Measurements from ENCODE around the gene SMARCD2.

SMARCD2 gene

DNA sequence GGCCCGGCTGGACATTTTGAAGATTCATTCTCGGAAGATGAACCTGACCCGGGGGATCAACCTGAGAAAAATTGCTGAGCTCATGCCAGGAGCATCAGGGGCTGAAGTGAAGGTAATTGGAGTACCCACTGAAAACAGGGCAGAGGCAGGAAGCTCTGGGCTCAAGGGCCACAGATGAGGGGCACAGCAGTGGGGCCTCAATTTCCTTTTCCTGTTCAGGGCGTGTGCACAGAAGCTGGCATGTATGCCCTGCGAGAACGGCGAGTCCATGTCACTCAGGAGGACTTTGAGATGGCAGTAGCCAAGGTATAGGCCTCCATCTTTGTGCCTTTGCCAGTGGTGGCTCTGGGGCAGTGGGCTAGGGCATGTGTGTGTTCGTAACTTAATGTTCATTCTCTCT lies 11.0 kb downstream of the SMARCD2 start:
- no peak for FAIRE-seq

DNA sequence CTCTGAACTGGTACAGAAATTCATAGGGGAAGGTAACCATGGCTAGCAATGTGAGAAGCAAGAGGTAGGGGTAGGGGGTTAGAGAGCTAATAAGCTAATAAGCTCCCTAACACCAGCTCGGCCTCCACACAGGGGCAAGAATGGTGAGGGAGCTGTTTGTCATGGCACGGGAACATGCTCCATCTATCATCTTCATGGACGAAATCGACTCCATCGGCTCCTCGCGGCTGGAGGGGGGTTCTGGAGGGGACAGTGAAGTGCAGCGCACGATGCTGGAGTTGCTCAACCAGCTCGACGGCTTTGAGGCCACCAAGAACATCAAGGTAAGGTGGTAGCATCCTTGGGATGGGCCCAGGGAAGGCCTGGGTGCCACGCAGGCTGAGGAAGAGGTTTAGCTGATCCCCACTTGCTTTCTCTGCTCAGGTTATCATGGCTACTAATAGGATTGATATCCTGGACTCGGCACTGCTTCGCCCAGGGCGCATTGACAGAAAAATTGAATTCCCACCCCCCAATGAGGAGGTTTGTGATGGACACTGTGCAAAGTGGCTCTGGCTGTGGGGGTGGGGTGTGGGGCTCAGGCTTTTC lies 11.5 kb downstream of the SMARCD2 start:
- FAIRE-seq, result no peak

DNA sequence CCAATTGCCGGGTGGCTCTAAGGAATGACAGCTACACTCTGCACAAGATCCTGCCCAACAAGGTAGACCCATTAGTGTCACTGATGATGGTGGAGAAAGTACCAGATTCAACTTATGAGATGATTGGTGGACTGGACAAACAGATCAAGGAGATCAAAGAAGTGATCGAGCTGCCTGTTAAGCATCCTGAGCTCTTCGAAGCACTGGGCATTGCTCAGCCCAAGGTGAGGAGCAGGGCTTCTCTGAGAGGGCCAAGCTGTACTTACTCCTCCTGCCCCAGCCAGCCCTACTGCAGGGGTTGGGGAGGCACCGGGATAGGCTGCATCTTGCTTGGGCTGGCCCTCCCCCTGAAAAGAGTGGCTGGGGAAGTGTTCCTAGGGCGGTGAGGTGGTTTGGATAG lies 12.2 kb downstream of the SMARCD2 start:
- FAIRE-seq, result no peak

DNA sequence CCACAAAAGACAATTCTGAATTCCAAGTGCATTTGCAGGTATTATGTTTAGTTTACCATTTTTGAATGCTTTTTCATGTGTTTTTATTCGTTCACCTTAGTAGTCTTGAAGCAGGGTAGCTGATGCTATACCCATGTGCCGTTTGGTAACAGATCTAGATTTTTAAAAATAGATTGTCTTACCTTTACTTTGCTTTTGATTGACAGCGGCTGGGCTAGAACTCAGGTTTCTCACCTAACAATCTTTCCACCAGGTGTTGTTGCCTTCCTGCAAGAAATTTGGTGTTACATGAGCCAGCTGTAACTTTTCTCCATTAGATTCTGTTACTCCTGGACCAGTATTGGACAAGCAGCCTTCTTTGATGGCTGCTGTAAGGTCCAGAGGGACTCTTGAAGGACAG lies 13.5 kb downstream of the SMARCD2 start:
- no peak for FAIRE-seq

DNA sequence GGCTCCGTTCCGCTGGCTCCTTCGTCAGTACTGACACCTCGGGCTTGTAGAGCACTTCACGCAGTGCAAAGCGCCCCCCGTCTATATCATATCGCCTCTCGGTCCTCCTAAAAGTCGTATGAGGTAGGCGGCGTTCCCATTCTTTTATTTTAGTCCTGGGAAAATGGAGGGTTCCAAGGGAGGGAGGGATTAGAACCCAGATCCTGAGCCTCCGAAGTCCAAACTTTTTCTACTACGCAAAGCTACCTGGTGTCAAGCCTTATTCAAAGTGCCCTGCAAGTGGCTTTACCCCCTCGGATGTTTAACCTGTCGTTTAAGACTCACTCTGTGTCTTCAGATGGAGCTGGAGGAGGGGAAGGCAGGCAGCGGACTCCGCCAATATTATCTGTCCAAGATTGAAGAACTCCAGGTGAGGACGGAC lies 14.7 kb downstream of the SMARCD2 start:
- no peak for FAIRE-seq

DNA sequence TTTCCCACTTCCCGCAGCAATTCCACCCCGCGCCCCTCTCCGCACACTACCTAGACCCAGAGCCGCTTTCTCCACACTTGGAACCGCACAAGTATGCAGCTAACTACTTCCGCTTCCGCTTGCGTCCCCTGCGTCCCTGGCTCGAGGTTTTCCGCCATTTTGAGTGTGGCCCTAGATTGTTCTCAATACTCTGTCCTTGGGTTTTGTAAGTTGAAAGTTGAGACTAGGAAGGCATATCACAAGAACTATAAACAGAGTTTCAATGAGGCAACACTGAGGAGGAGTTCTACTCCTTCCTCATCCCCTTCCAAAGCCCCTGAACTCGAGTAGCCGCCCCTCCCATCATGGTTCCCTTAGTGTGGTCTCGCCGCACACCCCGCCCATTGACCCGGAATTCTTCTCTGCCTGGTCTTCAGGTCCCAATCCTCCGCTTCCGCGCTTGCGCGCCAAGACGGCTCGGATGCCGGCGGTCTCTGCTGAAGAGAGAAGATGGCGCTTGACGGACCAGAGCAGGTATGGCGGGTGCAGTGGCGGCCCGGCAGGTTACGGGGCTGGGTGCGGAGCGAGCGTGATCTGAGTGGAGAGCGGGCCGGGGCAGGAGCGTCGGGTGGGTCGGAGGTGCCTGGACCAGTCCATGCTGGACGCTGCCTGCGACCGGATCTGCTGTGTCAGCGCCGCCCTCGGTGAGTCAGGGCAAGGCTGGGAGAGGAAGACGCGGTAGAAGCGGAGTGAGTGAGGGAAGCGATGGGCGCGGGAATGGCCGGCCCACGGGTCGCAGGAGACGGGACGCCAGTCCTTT lies 15.3 kb downstream of the SMARCD2 start, which contains the start of the genes FTSJ3 and PSMC5:
TSS of gene FTSJ3 (minus strand) at position 662 of the 799 bp plus-strand sequence. CDS start 761 bp downstream, outside the sequence.
TSS of gene PSMC5 (plus strand) at position 430 of the 799 bp plus-strand sequence. CDS start at position 490, 60 bp downstream.
- FAIRE-seq, result no peak

DNA sequence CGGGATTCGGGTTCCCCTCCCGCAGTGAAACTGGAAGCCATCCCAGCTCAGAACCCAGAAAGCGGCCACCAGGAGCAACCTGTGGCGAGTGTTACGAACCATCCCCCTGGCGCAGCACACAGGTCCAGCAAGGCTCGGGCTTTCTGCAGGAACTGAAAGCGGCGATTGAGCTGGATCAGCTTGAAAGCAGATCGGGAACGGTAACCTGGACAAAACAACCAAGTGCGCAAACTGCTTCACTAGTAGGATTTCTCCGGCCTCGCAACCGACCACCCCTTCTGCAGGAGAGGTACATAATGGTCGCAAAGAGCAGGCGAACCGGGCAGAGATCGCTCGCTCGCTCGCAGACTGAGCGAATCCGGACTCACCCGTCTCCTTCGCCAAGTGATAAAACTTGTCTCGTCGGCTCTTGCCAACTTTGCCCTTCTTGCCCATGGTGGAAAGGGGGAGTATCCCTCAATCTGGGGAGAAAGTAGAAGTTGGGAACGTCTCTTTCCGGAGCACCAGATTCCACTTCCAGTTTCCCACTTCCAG lies 15.9 kb downstream of the SMARCD2 start:
- FAIRE-seq, result no peak

DNA sequence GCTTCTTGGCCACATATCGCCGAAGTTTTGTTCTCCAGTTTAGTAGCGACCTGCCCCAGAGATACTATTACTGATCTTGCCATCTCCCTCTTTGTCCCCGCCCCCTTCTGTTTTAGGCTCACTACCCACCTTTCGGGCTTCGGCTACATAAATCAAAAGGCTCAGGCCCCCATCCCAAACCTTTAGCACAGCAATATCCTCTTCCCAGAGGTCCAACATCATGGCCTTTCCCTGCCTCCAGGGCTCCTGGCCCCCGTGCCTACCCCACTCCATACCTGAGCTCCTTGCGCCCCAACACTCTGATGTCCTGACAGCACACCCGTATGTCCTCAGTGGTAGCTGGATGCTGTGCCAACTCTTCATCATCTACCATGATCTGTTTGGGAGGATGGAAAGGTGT lies 18.1 kb downstream of the SMARCD2 start:
- FAIRE-seq, result no peak

DNA sequence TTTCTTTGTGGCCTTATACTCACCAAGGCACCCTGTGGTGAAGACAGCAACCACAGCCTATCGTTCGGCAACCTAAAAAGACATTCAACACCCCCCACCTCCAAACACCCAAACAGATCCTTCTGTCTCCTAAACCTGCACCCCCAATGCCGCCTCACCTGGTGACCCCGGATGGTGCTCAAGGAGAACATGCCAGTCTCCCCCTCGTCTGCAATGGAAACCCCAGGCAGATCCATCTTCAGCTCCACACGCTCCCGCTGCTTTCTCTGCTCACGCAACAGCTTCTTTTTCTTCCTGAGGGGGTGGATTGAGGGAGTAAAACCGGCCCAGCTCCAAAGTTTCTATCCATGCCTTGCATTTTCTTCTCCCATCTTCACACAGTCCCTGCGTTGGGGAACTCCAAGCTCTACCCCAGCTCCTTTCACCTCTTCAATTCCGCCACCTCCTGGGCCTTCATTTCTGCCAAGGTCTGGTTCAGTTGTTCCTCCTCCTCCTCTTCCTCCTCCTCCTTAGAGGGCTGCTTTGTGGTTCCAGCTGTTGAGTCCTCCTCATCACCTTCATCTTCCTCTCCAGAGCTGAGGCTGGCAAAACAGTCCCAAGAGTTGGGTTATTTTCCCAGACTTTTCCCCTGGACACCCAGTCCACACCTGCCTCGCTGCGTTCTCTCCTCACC lies 18.7 kb downstream of the SMARCD2 start:
- no peak for FAIRE-seq

DNA sequence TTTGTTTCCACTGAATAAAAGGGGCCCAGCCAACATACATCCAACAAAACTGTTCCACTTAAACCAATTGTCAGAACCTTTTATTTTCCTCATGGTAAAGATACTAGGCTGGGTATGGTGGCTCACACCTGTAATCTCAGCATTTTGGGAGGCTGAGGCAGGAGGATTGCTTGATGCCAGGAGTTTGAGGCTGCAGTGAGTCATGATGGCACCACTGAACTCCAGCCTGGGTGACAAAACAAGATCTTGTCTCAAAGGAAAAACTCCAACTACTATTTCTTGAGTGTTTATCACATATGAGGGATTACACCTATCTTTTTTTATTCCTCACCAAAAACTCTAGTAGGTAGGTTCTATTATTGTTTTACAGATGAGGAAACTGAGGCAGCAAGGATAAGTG lies 19.9 kb downstream of the SMARCD2 start:
- no peak for FAIRE-seq

DNA sequence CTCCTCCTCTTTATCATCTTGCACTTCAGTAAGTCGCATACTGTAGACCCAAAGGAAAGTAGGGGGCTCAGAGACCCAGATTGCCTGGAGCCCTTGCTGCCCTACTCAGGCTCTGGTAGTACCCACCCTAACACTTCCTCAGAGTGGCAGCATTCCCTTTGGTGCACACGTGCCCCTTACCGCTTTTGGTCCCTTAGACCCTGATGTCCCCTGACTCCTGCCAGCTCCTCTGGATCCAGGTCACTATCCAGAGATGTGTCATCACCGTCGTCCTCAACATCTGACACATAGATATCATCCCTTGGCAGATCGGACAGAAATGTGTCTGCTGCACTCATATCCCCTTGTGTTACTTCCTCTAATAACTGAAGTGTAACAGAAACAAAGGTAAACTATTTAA lies 20.7 kb downstream of the SMARCD2 start:
- no peak for FAIRE-seq

DNA sequence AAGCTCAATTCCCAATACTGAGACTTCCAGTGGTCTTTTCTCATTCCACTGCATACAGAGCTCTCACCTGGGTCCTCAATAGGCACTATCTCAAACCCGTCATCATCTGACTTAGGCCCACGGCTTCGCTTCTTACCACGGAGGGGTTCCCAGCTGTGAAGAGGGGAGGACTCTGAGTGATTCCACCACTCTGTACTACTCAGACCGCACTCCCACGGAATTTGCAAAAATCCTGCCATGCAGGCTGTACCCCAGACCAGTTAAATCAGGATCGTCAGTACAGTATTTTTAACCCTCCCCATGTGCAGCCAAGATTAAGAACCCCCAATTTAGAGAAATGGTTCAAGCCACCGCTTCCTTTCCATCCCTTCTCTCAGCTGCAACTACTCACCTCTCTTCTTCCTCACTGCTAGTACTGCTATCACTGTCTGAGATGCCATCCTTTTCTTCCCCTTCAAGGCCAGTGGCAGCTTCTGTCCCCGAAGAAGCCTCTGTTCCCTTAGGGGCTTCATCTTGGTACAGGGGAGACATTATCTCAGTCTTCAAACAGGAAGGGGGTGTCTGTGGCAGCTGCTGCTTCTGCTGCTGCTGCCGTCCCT lies 21.4 kb downstream of the SMARCD2 start:
- FAIRE-seq, result no peak

DNA sequence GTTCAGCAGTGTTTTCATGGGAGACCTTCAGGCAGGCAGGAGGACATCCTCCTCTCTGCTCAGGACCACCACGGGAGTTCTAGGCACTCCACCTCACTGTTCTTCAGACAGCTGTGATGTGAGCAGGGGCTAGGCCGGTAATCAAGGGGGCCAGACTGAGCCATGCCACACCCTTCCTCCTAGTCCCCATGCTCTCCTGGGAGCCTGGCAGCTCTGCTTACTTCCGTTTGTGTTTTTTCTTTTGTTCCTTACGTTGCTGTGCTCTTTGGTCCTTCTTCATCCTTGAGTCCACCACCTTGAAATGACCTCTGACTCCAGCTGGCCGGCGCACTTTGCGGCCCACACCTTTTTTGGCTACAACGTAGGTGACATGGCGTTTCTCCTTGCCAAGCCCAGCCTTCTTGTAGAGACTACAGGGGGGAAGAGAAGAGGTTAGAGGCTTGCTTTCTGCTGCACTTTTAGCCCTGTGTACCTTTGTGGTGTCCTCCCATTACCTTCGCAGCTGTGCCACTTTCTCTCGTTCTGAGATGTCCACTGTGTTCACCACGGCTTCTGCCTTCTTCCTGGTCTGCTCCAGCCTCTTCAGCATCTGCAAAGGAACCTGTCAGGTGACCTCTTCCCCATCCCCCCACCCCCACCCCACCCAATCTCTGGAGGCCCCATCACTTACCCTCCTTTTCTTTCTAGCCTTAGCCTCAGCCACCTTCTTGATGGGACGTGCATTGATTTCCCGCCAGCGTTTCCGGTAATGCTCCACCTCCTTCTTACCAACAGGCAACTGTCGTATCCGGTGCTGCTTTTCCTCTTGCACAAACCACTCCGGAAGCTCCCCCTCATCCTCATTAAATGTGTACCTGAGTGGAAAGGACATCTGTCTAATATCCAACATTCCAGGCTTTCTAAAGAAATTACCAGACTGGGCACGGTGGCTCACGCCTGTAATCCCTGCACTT lies 22.6 kb downstream of the SMARCD2 start:
- FAIRE-seq, result no peak

DNA sequence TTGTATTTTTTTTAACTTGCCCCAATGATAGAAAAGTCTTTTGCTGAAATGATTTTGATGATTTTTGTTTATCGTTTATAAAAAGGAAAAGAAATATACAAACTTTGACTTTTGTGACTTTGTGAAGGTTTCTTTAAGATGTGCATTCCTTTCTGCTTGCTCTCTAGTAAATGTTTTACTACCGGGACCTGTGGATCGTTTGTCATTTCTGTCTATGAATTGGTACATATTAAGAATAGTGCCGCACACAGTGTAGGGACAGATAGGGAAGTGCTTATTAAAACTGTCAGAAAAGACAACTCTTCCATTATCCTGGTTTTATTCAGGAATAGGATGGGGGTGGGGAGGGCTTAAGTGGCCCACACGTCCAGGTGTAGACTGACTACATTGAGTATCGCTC lies 23.4 kb downstream of the SMARCD2 start:
- FAIRE-seq, result no peak

DNA sequence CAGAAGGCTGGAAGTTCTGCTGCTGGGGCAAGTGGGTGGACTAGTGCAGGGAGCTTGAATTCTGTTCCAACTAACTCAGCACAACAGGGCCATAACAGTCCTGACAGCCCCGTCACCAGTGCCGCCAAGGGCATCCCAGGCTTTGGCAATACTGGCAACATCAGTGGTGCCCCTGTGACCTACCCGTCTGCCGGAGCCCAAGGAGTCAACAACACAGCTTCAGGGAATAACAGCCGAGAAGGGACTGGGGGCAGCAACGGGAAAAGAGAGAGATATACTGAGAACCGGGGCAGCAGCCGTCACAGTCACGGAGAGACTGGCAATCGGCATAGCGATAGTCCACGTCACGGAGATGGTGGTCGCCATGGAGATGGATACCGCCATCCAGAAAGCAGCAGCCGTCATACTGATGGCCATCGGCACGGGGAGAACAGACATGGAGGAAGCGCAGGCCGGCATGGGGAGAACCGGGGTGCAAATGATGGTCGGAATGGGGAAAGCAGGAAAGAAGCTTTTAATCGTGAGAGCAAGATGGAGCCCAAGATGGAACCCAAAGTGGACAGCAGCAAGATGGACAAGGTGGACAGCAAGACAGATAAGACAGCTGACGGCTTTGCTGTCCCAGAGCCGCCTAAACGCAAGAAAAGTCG lies 24.6 kb downstream of the SMARCD2 start:
- FAIRE-seq, result no peak

DNA sequence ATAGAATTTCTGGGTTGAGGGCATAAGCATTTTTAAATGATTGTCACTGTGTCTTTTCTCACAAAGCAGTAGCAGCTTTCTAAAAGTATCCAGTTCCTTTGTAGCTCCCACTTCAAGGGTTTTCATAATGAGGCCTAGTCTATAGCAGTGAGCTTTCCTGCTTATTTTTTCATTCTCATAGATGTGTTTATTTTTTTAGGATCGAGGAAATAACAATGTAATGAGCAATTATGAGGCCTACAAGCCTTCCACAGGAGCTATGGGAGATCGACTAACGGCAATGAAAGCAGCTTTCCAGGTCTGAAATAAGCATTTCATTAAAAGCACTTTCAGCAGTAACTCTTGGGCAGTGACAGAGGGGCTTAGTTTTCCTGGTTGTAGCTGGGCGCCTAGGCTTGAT lies 25.8 kb downstream of the SMARCD2 start:
- FAIRE-seq, result no peak

DNA sequence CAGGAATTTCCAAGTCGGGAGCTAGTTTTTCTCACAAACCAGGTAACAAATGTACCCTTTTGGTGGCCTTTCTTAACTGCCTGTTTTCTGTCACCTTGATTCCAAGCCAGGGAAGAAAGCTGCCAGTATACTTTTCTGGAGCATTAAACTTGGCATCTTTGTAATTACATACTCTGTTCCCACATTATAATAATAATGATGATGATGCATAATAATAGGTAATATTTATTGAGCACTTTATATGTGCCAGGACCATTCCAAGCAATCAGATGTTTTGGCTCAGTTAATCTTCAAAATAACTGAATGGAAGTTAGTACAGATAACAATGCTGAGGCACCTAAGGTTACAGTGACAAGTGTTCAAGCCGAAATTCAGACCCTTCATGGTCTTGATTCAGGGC lies 26.4 kb downstream of the SMARCD2 start:
- FAIRE-seq, result no peak

DNA sequence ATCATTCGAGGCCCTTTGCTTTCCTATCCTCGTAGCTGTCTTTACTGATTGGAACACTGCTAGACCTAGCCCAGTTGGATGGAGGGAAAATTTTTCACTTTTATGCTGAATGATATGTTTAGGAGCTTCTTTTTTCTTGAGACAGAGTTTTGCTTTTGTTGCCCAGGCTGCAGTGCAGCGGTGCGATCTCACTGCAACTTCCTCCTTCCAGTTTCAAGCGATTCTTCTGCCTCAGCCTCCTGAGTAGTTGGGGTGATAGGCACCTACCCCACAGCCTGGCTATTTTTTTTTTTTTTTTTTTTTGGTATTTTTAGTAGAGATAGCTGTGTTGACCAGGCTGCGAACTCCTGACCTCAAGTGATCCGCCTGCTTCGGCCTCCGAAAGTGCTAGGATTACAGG lies 32.5 kb downstream of the SMARCD2 start:
- FAIRE-seq, result no peak

DNA sequence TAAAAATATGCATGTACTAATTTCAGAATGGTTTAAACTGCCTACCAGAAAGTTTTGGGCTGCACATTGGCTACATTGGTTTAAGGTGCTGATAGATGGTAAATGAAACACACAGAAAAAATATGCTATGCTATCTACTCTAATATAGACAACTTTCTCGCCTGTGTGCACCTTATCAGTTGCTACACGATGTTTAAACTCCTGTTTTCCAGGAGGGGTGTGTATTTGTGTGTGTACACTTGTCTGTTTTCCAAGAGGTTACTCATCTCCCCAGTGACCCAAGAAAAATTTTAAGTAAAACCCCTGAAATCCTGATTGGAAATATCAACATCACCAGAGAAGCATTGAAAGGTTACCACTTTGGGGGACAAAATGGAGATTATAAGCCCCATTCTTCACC lies 36.9 kb downstream of the SMARCD2 start:
- no peak for FAIRE-seq

DNA sequence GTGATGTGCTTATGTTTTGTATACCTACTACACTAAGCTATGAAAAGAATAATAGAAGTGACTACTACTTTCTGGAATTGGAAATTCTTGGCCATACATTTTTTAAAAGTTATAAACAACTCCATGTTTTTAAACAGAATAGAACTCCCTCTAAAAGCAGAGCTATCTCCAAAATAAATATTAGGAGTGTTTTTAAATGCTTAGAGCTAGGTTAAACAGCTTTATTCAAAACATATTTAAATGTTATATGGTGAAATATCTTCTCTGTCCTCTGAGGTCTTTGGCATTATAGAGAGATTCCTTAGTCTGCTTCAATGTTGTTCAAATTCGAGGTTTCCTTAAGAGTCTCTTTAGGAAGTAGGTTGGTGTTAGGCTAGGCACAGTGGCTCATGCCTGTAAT lies 38.2 kb downstream of the SMARCD2 start:
- FAIRE-seq, result no peak

DNA sequence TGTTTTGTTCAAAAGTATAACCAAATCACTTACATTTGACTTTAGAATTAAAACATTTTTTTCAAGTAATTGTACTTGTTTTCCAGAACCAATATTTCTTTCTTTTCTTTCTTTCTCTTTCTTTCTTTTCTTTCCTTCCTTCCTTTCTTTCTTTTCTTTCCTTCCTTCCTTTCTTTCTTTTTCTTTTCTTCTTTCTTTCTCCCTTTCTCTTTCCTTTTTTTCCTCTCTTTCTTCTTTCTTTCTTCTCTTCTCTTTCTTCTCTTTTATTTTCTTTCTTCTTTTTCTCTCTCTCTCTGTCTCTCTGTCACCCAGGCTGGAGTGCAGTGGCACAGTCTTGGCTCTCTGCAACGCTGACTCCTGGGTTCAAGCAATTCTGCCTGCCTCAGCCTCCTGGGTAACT lies 41.7 kb downstream of the SMARCD2 start:
- FAIRE-seq, result no peak

All from TTC549 (cell line).